Liver (tissue), 3 donors: ENCODE results near the gene GNG4.

Experiments
- ATF3 ChIP-seq: IDR thresholded peaks from 2 replicates; pipeline ENCODE4 v1.6.1; 2016; ENCODE audit warnings: antibody characterized with exemption
- CTCF ChIP-seq: fragments of 150-350 bp; IDR thresholded peaks from 2 replicates; pipeline ENCODE4 v1.5.1; 2017; ENCODE audit warnings: improper control_type of control experiment, low read depth, low read length; ENCODE audit not compliant: missing input control
- HNF4A ChIP-seq, 2 donors: conservative IDR thresholded peaks; 2 replicates each; pipeline ENCODE4 v1.6.1; 2016; ENCODE audit warnings: antibody characterized with exemption in 2 of 2, mild to moderate bottlenecking in 2 of 2
- MAX ChIP-seq: IDR thresholded peaks from 2 replicates; pipeline ENCODE4 v1.6.1; 2016; ENCODE audit warnings: antibody characterized with exemption
- RAD21 ChIP-seq, 2 donors: IDR thresholded peaks; 2 replicates each; pipeline ENCODE4 v1.6.1; 2016; ENCODE audit warnings: antibody characterized with exemption in 2 of 2, mild to moderate bottlenecking in 2 of 2
- SP1 ChIP-seq: IDR thresholded peaks from 2 replicates; pipeline ENCODE4 v1.6.1; 2018; ENCODE audit warnings: antibody characterized with exemption, mild to moderate bottlenecking
- TAF1 ChIP-seq: conservative IDR thresholded peaks from 2 replicates; pipeline ENCODE4 v1.6.1; 2016; ENCODE audit warnings: antibody characterized with exemption, mild to moderate bottlenecking
- YY1 ChIP-seq: IDR thresholded peaks from 2 replicates; pipeline ENCODE4 v1.6.1; 2016; ENCODE audit warnings: antibody characterized with exemption, mild to moderate bottlenecking
- ZBTB33 ChIP-seq: IDR thresholded peaks from 2 replicates; pipeline ENCODE4 v1.6.1; 2016; ENCODE audit warnings: antibody characterized with exemption
- donor health status: healthy.
- donor health status: healthy.

GRCh38 chr1:235556807-235557206 is 92.8 kb downstream of the GNG4 start:
- TF ChIP-seq CTCF (no peak), MAX (no peak), RAD21 (IDR thresholded peaks at IDR 0.05) (no peak), SP1 (no peak), HNF4A (conservative IDR thresholded peaks at IDR 0.05) (no peak), YY1 (no peak), ZBTB33 (no peak), ATF3 (no peak), TAF1 (no peak)
